Measurements from ENCODE around the gene ARID2.

The ARID2 gene

DNA sequence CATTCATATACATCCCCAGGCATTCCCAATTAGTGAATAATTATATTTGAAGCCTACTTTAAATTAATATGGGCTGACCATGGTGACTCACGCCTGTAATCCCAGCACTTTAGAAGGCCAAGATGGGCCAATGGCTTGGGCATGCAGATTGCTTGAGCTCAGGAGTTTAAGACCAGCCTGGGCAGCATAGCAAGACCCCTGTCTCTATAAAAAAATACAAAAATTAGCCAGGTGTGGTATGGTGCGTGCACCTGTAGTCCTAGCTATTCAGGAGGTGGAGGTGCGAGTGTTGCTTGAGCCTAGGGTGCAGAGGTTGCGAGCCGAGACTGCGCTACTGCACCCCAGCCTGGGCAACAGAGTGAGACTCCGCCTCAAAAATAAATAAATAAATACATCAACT, 7.6 kb upstream of the ARID2 start:
- no peak for ATAC-seq
- no peak for DNase-seq

DNA sequence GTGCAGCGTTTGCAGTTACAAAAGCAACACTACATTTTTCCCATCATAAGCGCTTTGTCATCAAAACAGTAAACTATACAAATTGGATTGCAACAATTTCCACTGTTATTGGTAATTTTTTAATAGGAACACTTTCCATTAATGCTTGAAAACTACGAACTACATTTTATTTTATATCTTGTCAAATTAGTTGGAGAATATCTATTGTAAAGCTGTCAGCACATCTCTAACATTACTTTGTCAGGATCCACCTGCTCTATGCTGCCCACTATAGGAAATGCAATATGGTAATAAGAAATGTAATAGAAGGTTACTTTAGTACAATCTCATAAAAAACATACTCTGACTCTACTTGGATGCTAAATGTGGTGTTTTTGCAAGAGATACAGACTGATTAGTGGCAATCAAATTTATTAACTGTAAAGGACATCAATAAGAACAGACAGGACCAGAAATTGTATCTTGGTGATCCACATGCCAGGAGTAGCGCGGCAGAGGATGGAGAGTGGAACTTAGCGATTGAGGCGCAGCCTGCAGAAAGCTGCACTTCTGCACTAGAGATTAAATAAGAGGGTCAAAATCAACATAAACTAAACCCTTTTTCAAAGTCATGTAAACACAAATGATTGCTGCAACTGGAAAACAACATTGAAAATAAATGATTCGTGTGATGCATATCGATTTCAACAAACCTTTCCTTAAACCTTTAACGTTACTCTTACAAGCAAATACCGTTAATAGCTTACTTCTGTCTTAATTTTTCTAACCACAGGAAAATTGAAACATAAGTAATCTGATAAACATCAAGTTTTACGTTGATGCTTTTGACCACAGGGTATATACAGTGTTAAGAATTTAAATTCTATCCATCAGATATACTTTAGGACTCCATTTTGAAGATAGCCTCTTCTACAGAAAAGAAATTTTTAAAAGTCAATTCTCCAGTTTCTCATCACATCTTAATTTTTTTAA, 3.6 kb upstream of the ARID2 start:
- DNase-seq = peak; percentile 26
- ATAC-seq = no peak

DNA sequence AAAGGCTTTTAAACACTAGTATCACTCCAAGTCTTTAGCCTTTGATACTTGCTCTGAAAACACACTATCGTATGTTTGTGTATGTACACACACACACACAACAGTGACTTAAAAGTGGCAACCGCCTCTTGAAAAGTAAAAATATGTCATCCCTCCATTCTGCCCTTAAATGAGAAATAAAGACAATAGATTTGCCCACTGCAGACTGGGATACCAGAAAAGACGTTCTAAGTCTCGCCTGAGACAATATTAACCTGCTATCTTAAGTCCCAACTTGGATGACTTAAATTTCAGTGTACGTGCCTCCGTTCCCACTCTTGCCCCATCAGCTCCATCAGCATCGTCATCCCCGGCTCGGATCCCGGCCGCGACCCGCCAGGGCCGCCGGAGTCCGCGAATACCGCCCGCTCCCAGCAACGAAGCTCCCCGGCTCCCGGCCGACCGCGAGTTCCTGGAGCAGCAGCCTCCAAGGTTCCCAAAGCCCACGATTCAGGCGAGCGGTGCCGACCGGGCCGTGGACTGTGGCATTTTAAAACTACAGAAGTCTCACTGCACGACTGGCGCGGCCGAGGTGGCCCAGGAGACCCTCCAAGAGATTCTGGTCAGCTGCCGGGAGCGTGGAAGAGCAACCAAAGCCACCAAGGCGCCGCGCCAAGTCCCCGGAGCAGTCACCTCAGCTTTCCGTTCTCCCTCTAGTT, 2.8 kb upstream of the ARID2 start:
- peak; percentile 54 for DNase-seq
- no peak for ATAC-seq

DNA sequence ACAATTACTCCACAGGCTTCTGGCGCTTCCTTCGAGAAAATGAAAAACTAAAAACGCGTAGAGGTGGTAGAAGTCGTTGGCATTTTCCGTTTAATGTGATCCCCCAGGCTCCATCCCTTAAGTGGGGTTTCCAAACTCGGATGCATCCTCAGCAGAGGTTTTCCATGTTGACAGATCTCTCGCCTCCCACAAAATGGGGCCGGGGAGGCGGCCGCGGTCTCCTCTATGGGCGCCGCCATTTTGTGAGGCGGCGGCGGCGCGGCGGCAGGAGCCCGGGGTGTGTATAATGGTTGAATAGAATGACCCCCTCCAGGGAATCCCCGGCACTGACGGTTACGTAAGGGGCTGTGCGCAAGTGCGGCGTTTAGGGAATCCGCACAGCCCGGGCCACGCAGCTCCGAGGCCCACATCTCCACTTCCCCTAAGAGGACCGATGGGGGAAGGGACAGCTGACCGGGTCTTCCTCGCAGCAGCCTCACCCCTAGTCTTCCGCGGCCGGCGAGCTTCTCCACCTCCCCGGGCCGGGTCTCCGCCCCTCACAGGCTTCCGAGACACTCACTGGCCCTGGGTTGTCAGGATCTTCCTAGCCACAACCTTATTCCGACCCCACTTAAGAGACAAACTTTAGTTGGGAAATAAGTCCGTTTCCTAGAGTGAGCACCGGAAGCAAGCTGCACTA, 2.1 kb upstream of the ARID2 start:
- DNase-seq (peak; percentile 87), ATAC-seq (peak; percentile 68)

DNA sequence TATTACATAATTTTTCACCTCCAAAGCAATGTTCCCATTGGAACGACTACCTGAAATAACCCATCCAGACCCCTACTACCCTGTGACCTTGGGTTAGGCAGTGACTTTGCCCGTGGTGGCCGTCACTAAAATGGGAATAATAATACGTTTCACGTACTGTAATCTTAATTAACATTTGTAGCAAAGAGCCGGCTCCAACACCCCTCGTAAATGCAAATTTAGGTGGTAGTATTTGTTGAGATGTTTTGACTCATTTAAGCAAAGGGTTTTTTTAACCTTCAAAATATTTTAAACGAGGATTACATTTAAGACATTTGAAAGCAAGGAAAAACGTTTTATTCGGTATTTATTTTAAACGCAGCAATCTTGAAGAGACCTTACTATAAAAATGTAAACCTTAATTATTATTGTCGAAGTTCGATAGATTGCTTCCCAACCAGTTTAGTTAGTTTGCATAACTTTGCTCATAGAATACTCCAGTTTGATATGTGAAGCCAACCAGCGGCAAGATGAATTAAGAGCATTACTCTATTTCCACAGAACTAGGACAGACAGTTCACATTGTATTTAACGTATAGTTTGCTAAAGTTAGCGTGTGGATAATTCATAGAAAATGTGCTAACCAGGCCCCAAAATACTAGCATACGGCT, 1.4 kb upstream of the ARID2 start:
- ATAC-seq = no peak
- DNase-seq = no peak

DNA sequence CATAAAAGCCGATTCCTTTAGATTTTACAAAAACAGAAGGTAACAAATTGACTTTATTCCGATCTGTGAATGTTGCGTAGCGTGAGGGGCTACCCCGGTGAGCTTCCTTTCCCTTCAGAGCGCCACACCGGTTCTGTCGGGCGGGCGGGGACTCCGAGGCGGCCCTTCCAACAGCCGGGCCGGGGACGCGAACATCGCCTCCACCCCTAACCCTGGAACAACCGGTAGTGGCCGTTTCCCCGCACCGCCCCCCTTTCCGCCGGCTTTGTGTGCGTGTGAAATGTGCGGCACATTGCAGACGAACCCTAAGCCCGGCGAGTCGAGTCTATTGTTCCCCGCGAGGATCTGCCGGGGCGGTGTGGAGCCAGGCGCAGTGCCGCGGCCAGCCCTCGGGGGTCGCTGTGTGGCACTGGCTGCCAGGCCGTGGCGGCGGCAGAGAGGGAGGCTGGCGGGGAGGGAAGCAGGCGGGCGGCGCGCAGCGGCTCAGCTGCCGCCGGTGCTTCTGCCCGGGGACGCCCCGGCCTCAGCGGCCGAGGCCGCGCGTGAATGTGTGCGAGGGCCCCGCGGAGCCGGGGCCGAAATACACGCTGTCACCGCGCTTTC, 775 bp upstream of the ARID2 start:
- peak; percentile 76 for ATAC-seq
- peak; percentile 96 for DNase-seq

DNA sequence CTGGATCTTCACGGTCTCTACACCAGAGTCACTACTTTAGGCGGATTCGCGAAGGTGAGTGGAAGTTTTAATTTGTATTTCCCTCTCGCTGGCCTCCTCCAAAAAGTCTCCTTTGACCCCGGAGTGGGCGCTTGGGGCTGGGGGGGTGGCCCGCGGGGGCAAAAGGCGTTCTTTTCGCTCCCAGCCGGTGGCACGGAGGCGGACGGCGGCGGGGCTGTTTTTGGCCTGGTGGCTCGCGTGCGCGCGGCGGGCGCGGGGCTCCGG, 510 bp downstream of the ARID2 start:
- no peak for ATAC-seq
- peak; percentile 62 for DNase-seq

DNA sequence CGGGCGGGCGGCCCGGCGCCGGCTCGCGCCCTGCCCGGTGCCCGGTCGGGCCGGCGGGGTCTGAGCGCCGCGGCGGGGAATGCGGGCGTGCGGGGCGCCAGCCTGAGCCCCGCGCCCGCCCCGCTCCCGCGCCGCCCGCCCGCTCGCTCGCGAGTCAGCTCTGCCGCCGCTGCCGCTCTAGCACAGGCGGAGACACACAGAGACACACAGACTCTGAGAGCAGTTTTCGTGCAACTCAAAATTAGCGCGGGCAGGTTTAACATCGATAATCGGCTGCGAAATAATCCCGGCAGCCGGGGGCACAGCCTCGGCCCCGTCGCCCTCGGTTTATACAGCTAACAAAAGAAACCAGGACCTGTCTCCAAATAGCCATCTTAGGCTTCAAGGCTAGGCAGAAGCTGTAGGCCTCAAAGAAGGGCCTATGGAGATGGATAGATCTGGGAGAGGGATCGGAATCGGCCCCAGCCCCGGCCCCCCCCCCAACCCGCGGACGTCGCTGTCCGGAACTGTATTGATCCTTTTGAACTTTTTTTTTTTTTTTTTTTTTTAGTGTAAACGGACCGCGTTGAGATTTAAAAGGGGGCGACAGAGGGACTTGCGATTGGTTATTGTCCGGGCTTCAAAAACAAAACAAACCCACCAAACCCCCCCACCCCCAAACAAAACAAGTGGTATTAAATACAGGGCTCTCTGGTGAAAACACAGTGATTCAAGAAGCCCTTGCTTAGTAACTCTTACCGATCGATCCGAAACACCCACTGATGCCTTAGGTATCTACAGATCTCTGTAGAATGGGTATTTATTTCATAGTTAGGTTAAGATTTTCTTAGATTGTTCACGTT, 1.1 kb downstream of the ARID2 start:
- ATAC-seq (no peak), DNase-seq (peak; percentile 61)

DNA sequence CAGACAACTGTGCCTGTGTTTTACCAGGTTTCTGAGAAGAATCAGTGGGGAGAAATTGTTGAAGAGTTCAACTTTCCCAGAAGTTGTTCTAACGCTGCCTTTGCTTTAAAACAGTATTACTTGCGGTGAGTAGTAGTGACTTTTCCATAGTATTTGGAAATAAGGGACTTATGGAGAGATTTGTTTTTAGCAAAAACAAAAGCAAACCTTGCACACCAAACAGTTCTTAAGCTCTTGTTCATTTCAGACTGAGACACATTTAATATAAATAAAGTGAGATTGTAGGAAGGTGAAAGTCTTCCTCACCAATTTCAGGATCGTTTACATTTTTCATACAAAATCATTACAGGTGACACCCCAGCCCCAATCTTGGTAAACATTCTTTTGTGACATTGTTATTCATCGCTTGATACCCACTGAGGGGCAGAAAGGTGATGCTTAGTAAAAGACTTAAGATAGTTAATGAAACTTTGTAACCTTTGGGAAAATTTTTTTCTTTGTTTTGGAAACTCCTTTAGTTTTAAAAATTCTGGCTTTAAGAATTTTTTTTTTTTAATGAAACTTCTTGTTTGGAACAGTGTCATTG, 1.8 kb downstream of the ARID2 start:
- DNase-seq = no peak

DNA sequence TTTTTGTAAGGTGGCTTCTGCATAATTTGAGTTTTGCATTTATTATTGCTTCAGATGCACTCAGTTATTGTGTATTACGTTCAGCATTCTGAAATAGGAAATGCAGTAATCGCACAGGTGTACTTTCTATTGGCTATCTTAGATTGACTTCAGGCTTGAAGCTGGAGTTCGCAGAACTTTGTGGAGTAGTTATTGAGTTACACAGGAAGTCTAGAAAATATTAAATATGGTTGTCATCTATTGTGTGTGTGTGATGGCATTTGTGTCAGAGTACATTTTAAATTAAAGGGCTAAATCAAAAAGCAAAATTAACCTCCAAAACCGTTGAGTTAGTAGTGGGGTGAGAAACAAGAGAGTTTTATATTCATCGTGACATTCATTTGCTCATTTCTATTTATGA, 2.7 kb downstream of the ARID2 start:
- DNase-seq (no peak), ATAC-seq (no peak)

More for the DNA sequence above, 1.8 kb downstream of the ARID2 start:
- no peak for ATAC-seq

DNA sequence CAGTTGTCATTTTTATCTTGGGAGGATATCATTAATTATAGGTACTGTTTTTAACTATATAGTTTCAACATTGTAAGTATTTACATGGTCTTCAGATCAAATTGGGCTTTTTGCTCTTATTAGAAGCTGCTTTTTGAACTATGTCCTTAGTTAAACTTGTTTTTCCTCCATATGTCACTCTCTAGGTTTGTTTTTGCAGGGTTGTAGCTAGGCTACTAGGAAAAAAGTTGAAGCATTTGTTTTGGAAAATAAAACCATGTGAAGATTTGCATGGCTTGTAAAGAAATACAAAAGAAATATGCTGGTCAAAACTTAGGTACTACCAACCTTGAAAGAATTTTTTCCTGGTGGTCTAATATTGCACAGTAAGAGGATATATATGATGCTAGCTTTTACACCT, 3.4 kb downstream of the ARID2 start:
- no peak for ATAC-seq
- DNase-seq = no peak

DNA sequence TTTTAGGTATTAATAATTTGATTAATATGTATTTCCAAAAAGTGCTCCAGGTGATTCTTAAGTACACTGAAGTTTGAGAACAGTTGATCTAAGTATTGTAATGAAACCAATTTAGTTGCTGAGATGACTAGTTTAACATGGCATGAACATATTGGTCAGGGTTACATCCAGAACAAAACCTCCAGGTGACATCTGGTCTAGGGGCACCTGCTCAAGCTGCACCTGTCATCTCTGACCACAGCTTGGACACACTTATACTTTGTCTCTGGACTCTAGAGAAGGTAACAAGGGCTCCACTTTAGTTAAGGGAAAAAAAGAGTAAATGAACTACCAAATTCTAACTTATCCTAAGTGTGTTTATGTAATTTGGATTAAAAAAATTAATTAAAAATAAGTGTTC, 8.1 kb downstream of the ARID2 start:
- no peak for DNase-seq
- ATAC-seq = no peak

DNA sequence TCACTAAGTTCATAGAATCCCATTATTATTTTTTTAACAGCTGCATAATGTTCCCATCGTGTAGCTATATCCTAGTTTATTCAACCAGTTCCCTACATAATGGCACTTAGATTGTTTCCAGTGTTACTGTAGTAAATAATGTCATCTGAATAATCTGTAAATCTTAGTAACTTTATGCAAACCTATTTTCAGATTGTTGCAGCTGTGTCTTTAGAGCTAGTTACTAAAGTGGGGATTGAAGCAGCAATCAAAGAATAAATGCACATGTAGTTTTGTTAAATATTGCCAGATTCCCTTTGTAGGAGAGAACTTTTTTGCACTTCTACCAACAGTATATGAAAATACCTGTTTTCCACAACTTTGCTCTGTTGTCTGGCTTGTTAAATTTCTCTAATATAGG, 13.1 kb downstream of the ARID2 start:
- DNase-seq (no peak), ATAC-seq (no peak)

DNA sequence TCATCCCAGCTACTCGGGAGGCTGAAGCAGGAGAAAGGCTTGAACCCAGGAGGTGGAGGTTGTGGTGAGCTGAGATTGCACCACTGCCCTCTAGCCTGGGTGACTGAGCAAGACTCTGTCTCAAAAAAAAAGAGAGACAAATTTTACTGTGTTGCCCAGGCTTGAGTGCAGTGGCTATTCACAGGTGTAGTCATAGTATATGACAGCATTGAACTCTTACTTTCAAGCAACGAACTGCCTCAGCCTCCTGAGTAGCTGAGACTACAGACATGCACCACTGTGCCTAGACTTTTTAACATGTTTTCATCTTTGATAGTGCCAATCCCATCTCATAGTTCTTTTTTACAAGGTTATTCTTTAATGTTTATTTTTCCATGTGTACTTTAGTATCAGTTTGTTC, 13.7 kb downstream of the ARID2 start:
- ATAC-seq = no peak
- DNase-seq = no peak

DNA sequence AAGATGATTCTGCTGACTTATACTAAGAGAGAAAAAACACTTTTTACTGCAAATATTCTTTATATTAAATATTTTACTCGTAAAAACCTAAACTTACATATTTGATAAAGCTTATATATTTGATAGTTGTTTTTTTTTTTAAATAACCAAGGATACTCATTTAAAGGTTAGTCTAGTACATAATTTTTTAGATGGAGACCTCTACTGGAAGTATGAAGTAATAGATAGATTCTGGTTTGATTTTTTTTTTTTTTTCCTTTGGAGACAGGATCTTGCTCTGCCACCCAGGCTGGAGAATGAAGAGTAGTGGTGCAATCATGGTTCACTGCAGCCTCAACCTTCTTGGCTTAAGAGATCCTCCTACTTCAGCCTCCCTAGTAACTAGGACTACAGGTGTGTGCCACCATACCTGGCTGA, 16.4 kb downstream of the ARID2 start:
- no peak for DNase-seq
- ATAC-seq = no peak

DNA sequence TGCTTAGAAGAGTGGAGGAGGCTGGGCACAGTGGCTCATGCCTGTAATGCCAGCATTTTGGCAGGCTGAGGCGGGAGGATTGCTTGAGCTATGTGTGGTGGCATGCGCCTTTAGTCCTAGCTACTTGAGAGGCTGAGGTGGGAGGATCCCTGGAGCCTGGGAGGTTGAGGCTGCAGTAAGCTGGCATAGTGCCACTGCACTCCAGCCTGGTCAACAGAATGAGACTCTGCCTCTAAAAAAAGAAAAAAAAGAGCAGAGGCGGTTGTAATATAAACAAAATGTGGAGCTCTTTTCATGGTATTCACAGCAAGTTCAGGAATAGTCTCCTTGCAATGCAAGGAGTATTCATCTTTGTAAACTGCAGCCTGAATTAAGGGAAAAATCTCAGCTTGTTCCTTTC, 27.2 kb downstream of the ARID2 start:
- no peak for DNase-seq
- no peak for ATAC-seq

DNA sequence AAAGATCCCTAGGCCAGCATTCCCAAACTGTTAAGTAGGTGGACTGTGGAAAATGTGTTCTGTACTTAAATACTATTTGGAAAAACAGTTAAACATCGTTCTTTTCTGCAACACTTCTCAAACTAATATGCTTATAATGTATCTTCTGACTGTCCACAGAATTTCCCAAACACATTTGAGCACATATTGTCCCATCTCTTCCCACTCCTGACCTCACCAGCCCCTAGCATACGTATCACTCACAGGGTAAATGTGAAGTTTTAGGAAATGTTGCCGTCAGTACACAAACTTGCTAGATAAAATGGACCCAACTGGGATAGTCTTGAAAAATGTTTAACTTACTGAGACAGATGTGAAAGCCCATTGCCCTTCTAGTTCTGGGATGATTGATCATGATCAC, 27.7 kb downstream of the ARID2 start:
- no peak for DNase-seq
- no peak for ATAC-seq

DNA sequence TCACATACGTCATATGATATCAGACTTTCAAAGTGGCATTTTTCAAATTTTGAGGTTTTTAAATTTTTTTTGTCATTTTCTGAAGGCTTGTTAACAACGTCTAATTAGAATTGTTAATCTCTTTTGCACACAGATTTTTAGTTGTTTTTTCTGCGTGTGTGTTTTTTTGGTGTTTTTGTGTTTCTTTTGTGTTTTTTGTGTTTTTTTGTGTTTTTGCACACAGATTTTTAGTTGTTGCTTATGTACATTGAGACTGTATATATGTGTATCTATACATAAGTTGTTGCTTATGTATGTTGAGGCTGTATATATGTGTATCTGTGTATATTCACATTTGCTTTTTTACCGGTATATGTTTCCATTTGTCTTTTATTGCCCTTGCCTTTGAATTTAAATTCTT, 30.8 kb downstream of the ARID2 start:
- ATAC-seq = no peak
- no peak for DNase-seq

DNA sequence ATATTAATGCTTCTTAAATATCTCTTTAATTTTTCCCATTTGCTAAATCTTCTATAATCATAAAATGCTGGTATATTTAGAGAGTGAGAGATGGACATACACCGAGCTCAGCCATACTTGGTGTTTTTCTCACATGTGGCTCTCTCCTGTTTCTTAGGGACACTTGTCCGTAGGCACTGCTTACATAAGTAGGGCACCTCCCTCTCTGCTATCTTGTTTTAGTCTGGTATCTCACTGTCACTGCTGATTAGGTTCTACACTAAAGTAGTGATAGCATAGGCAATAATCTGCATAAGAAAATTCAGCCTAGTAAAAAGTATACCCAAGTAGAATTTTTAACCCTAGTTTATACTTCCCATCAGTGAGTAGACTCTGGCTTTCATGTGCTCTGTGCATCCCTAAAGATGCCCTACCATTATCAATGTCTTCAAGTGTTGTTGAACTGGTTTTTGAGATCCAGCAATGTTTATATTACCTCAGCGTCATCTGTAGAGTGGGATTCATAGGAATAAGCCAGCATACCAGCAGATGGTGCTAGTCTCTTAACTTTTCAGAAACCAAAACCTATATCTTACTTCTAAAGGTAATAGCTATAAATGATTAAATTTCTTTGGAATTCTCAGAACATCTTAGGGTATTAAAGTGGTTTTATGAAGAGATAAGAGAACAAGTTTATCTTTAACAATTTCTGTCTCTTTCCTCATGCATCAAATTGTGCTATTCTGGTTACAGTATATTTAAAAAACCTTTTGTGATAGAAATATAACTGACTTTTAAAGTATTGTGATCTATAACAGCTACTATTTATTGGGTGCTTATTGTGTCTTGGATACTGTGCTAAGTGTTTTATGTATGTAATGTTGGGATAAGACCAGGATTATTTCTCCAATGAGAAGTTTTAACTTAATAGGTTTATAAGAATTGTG, 32.9 kb downstream of the ARID2 start:
- ATAC-seq (no peak), DNase-seq (no peak)

DNA sequence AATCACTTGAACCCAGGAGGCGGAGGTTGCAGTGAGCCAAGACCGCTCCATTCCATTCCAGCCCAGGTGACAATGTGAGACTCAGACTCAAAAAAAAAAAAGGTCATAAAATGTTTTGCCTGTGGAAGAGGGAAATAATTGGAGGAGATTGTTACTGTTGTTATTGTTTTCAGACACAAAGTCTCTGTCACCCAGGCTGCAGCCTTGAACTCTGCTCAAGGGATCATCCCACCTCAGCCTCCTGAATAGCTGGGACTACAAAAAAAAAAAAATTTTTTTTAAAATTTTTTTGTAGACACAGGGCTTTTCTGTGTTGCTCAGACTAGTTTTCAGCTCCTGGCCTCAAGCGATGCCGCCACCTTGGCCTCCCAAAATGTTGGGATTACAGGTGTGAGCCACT, 33.9 kb downstream of the ARID2 start:
- ATAC-seq = no peak
- no peak for DNase-seq
